ENCODE results near the gene ADCK2.

DNA sequence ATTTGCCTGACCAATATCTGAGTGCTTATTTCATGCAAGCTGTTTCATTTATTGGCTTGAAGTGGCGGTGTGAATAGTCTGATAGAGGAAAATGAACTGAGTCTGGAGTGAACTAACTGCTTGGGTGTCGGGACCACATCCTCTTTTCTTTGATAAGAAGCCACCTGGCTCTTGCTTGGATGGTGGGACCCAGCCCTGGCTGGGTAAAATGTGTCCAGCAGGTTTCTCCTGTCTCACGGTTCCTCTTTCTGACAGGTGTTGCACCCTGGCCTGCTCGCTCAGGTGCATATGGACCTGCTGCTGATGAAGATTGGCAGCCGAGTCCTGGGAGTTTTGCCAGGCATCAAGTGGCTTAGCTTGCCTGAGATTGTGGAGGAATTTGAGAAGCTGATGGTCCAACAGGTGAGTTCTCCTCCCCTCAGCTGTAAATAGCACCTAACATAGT, 1.6 kb downstream of the ADCK2 start:
- TF ChIP-seq, protein P1, sequence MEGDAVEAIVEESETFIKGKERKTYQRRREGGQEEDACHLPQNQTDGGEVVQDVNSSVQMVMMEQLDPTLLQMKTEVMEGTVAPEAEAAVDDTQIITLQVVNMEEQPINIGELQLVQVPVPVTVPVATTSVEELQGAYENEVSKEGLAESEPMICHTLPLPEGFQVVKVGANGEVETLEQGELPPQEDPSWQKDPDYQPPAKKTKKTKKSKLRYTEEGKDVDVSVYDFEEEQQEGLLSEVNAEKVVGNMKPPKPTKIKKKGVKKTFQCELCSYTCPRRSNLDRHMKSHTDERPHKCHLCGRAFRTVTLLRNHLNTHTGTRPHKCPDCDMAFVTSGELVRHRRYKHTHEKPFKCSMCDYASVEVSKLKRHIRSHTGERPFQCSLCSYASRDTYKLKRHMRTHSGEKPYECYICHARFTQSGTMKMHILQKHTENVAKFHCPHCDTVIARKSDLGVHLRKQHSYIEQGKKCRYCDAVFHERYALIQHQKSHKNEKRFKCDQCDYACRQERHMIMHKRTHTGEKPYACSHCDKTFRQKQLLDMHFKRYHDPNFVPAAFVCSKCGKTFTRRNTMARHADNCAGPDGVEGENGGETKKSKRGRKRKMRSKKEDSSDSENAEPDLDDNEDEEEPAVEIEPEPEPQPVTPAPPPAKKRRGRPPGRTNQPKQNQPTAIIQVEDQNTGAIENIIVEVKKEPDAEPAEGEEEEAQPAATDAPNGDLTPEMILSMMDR (IDR thresholded peaks at IDR 0.05): no peak
- no peak for TF ChIP-seq POLR2A (IDR thresholded peaks at IDR 0.05)
